ENCODE measurements around the gene EGLN2. TPM values are rescaled to one million over a fixed set of nuclear protein-coding genes. Genes with fewer than 3 reads are reported as not detected.
A peak's percentile ranks its signal among the peaks of the same experiment; 100 is the strongest.
"Not testable (repeated sequence)": the region's sequence is repeated elsewhere in the genome, so short reads cannot be mapped to it uniquely, and the experiment has no call there.

Gene EGLN2
- 10 to 100 TPM; 88.3 to 96.7 TPM for total RNA-seq

GRCh38 chr19:40798683-40799557, at the start of gene EGLN2:
EGLN2 (plus strand) TSS chr19:40799191; CDS start chr19:40800573, 1,382 bp downstream.
- peaks cover 24 to 32% of the 10 kb centered on the region in 2 donors for H3K36me3 Mint-ChIP-seq
- DNase-seq (ENCODE audit: low spot score in 2 of 2) (peak; percentile 100), ATAC-seq (peak; percentile 87 to 89)
- H3K9me3 Mint-ChIP-seq = no peaks in the 10 kb centered on the region
- peak within 1 kb of the TSS; percentile 98 to 99 for H3K27ac Mint-ChIP-seq

- Mint-ChIP-seq H3K36me3 (peaks cover 36 to 39% of the 10 kb centered on the region in 2 donors), H3K27ac (peak within 1 kb of the TSS; percentile 96 to 100), H3K9me3 (no peaks in the 10 kb centered on the region)
- DNase-seq (ENCODE audit: low spot score in 2 of 2) (peak; percentile 98 to 100), ATAC-seq (peak; percentile 88 to 90)
Observed at GRCh38 chr19:40750058-40750873, 48.7 kb upstream of the EGLN2 start, which contains the start of gene ACTMAP. ACTMAP (minus strand) TSS chr19:40750477; CDS start chr19:40749803, 674 bp downstream.

GRCh38 chr19:40750874-40751537, 48.0 kb upstream of the EGLN2 start, which contains the start of gene SNRPA:
SNRPA (plus strand) TSS chr19:40751203; CDS start chr19:40751409, 206 bp downstream.
- H3K36me3 Mint-ChIP-seq = peaks cover 42 to 45% of the 10 kb centered on the region in 2 donors
- H3K27ac Mint-ChIP-seq = peak within 1 kb of the TSS; percentile 96 to 100
- DNase-seq (ENCODE audit: low spot score in 2 of 2) (peak; percentile 94 to 99), ATAC-seq (peak; percentile 78)
- H3K9me3 Mint-ChIP-seq = no peaks in the 10 kb centered on the region

GRCh38 chr19:40752257-40752781, 46.7 kb upstream of the EGLN2 start:
- no peaks in the 10 kb centered on the region for H3K9me3 Mint-ChIP-seq
- H3K36me3 Mint-ChIP-seq = peaks cover 54 to 55% of the 10 kb centered on the region in 2 donors
- DNase-seq (ENCODE audit: low spot score in 2 of 2) = no peak
- peak overlapping the region; percentile 96 to 100 for H3K27ac Mint-ChIP-seq
- no peak for ATAC-seq

- ATAC-seq = peak in 1 of 2 donors; percentile 13
- H3K27ac Mint-ChIP-seq = peak overlapping the region; percentile 85 to 87
Observed at GRCh38 chr19:40754611-40755247, 44.3 kb upstream of the EGLN2 start.

GRCh38 chr19:40755248-40755624, 43.8 kb upstream of the EGLN2 start:
- H3K36me3 Mint-ChIP-seq = peaks cover 52 to 63% of the 10 kb centered on the region in 2 donors
- no peak for DNase-seq (ENCODE audit: low spot score in 2 of 2)
- ATAC-seq = no peak
- H3K27ac Mint-ChIP-seq = peak overlapping the region; percentile 87 to 94
- H3K9me3 Mint-ChIP-seq = no peaks in the 10 kb centered on the region

More at GRCh38 chr19:40754611-40755247, 44.3 kb upstream of the EGLN2 start:
- DNase-seq (ENCODE audit: low spot score in 2 of 2) = peak in 1 of 2 donors; percentile 55
- no peaks in the 10 kb centered on the region for H3K9me3 Mint-ChIP-seq
- H3K36me3 Mint-ChIP-seq = peaks cover 57 to 63% of the 10 kb centered on the region in 2 donors

- Mint-ChIP-seq H3K9me3 (no peaks in the 10 kb centered on the region), H3K27ac (peak overlapping the region; percentile 87 to 94)
- DNase-seq (ENCODE audit: low spot score in 2 of 2) = no peak
Observed at GRCh38 chr19:40755791-40756190, 43.2 kb upstream of the EGLN2 start.

GRCh38 chr19:40756502-40757110, 42.4 kb upstream of the EGLN2 start:
- Mint-ChIP-seq H3K36me3 (peaks cover 49 to 66% of the 10 kb centered on the region in 2 donors), H3K9me3 (no peaks in the 10 kb centered on the region), H3K27ac (peak overlapping the region; percentile 32 to 87)
- DNase-seq (ENCODE audit: low spot score in 2 of 2) (no peak), ATAC-seq (peak in 1 of 2 donors; percentile 44)

More at GRCh38 chr19:40755791-40756190, 43.2 kb upstream of the EGLN2 start:
- H3K36me3 Mint-ChIP-seq = peaks cover 53 to 68% of the 10 kb centered on the region in 2 donors
- ATAC-seq = no peak

- DNase-seq (ENCODE audit: low spot score in 2 of 2) (no peak), ATAC-seq (no peak)
- Mint-ChIP-seq H3K9me3 (no peaks in the 10 kb centered on the region), H3K27ac (no peak overlapping the region), H3K36me3 (peaks cover 49 to 70% of the 10 kb centered on the region in 2 donors)
Observed at GRCh38 chr19:40758491-40758890, 40.5 kb upstream of the EGLN2 start.

GRCh38 chr19:40759352-40759751, 39.6 kb upstream of the EGLN2 start:
- Mint-ChIP-seq H3K36me3 (peaks cover 54 to 75% of the 10 kb centered on the region in 2 donors), H3K9me3 (no peaks in the 10 kb centered on the region), H3K27ac (peak overlapping the region in 1 of 2 donors; percentile 34)
- ATAC-seq (no peak), DNase-seq (ENCODE audit: low spot score in 2 of 2) (no peak)

- Mint-ChIP-seq H3K9me3 (no peaks in the 10 kb centered on the region), H3K36me3 (peaks cover 46 to 69% of the 10 kb centered on the region in 2 donors), H3K27ac (peak overlapping the region; percentile 70 to 88)
- DNase-seq (ENCODE audit: low spot score in 2 of 2) (no peak), ATAC-seq (no peak)
Observed at GRCh38 chr19:40762754-40763470, 36.1 kb upstream of the EGLN2 start.

- Mint-ChIP-seq H3K9me3 (no peaks in the 10 kb centered on the region), H3K36me3 (peaks cover 41 to 65% of the 10 kb centered on the region in 2 donors), H3K27ac (peak overlapping the region; percentile 24 to 80)
- no peak for DNase-seq (ENCODE audit: low spot score in 2 of 2)
- no peak for ATAC-seq
Observed at GRCh38 chr19:40763526-40763925, 35.5 kb upstream of the EGLN2 start.

- H3K36me3 Mint-ChIP-seq = peaks cover 41 to 64% of the 10 kb centered on the region in 2 donors
- ATAC-seq (no peak), DNase-seq (ENCODE audit: low spot score in 2 of 2) (no peak)
- H3K27ac Mint-ChIP-seq = peak overlapping the region; percentile 24 to 80
- no peaks in the 10 kb centered on the region for H3K9me3 Mint-ChIP-seq
Observed at GRCh38 chr19:40763963-40764362, 35.0 kb upstream of the EGLN2 start.

GRCh38 chr19:40766385-40766784, 32.6 kb upstream of the EGLN2 start:
- peaks cover 44 to 57% of the 10 kb centered on the region in 2 donors for H3K36me3 Mint-ChIP-seq
- not testable (repeated sequence) for H3K27ac Mint-ChIP-seq; H3K9me3 Mint-ChIP-seq; DNase-seq (ENCODE audit: low spot score in 2 of 2)
- peak in 1 of 2 donors; percentile 27 for ATAC-seq

Measured in activated naive CD4-positive, alpha-beta T cell treated with anti-CD3 and anti-CD28 coated beads, Interleukin-2, amount 50 U/mL, for 72 hours (primary cell).